Ovary (tissue), 3 donors: ENCODE measurements around the gene BRDT.

Source experiments
- POLR2A ChIP-seq: fragments of 450-650 bp; IDR thresholded peaks from one replicate; pipeline ENCODE4 v1.6.1; 2017; ENCODE audit warnings: antibody characterized with exemption, mild to moderate bottlenecking, moderate library complexity
- TF ChIP-seq, protein P1 (sequence below), 3 donors: fragments of 450-650 bp in 2 of 3; fragments of 200-600 bp in 1 of 3; IDR thresholded peaks; one replicate each; pipeline versions ENCODE4 v1.5.1 to v1.8.0; 2016 to 2022; ENCODE audit warnings: antibody characterized with exemption in 3 of 3, mild to moderate bottlenecking in 1 of 3
- donor health status: DM: no; HTN: no; CAD: no.

DNA sequence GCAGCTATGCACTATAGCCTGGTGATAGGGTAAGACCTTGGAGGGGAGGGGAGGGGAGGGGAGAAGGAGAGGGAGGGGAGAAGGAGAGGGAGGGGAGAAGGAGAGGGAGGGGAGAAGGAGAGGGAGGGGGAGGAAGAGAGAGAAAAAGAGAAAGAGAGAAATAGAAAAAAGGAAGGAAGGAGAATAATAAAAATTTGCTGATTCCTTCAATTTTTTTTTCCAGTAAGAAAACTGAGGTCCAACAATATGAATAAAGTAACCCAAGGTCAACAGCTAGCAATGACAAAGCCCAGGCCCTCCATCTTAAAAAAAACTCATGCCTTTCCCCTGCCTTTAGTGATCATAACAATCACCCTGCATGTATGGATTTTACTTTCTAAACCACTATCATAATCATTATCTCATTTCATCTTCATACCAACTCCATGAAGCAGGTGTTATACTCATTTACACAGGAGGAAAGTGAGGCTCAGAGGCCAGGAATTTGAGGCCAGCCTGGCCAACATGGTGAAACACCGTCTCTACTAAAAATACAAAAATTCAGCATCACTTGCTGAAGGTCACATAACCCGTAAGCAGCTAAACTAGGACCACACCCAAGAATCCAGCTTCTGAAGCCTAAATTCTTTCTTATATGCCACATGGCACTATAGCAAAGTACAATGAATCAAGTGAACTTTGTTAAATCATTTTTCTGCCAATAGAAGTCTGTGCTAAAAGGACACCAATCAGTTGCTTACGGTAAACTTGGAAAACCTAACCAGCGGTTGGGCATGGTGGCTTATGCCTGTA, 23.4 kb upstream of the BRDT start:
- TF ChIP-seq, protein P1, sequence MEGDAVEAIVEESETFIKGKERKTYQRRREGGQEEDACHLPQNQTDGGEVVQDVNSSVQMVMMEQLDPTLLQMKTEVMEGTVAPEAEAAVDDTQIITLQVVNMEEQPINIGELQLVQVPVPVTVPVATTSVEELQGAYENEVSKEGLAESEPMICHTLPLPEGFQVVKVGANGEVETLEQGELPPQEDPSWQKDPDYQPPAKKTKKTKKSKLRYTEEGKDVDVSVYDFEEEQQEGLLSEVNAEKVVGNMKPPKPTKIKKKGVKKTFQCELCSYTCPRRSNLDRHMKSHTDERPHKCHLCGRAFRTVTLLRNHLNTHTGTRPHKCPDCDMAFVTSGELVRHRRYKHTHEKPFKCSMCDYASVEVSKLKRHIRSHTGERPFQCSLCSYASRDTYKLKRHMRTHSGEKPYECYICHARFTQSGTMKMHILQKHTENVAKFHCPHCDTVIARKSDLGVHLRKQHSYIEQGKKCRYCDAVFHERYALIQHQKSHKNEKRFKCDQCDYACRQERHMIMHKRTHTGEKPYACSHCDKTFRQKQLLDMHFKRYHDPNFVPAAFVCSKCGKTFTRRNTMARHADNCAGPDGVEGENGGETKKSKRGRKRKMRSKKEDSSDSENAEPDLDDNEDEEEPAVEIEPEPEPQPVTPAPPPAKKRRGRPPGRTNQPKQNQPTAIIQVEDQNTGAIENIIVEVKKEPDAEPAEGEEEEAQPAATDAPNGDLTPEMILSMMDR (IDR thresholded peaks at IDR 0.05), result no peak
- no peak for TF ChIP-seq POLR2A
